Activated T-cell treated with anti-CD3 and anti-CD28 coated beads for 48 hours (primary cell): ENCODE results near the gene TMEM88.
"Not testable (repeated sequence)": the region's sequence is repeated elsewhere in the genome, so short reads cannot be mapped to it uniquely, and the experiment has no call there.

ENCODE experiments used
- DNase-seq: peaks from one replicate; pipeline ENCODE4 v3.0.0-alpha.2; 2020; ENCODE audit warnings: low read depth

The TMEM88 gene

GRCh38 chr17:7854851-7855659, at the start of gene TMEM88:
Gene TMEM88 (plus strand): TSS chr17:7855066. CDS start chr17:7855075, 9 bp downstream.
- no peak for DNase-seq

GRCh38 chr17:7806587-7806986, 48.3 kb upstream of the TMEM88 start:
- no peak for DNase-seq

- no peak for DNase-seq
These were observed 47.7 kb upstream of the TMEM88 start for GRCh38 chr17:7807206-7807605.

GRCh38 chr17:7809086-7809790, 45.6 kb upstream of the TMEM88 start:
- DNase-seq: no peak

GRCh38 chr17:7809791-7810343, 45.0 kb upstream of the TMEM88 start:
- not testable (repeated sequence) for DNase-seq

- DNase-seq: no peak
These were observed 43.6 kb upstream of the TMEM88 start for GRCh38 chr17:7811251-7811650.

- no peak for DNase-seq
These were observed 39.9 kb upstream of the TMEM88 start for GRCh38 chr17:7814969-7815368.

GRCh38 chr17:7816926-7817642, 37.8 kb upstream of the TMEM88 start:
- DNase-seq: no peak

- no peak for DNase-seq
These were observed 37.3 kb upstream of the TMEM88 start for GRCh38 chr17:7817643-7817964.

- no peak for DNase-seq
These were observed 36.8 kb upstream of the TMEM88 start for GRCh38 chr17:7818026-7818425.

GRCh38 chr17:7818746-7819645, 35.9 kb upstream of the TMEM88 start:
- no peak for DNase-seq

GRCh38 chr17:7820231-7820630, 34.6 kb upstream of the TMEM88 start:
- DNase-seq: no peak

GRCh38 chr17:7822126-7822525, 32.7 kb upstream of the TMEM88 start:
- DNase-seq: no peak

- no peak for DNase-seq
These were observed 31.3 kb upstream of the TMEM88 start for GRCh38 chr17:7823581-7824001.

GRCh38 chr17:7824021-7824924, 30.6 kb upstream of the TMEM88 start:
- no peak for DNase-seq

GRCh38 chr17:7825206-7825990, 29.5 kb upstream of the TMEM88 start:
- DNase-seq: no peak

GRCh38 chr17:7830616-7831015, 24.2 kb upstream of the TMEM88 start:
- DNase-seq: no peak

GRCh38 chr17:7831233-7831632, 23.6 kb upstream of the TMEM88 start:
- DNase-seq: no peak

GRCh38 chr17:7832431-7832830, 22.4 kb upstream of the TMEM88 start:
- DNase-seq: no peak
